GM12878 (cell line): ENCODE measurements around the gene SPATA46. TPM values are rescaled to one million over a fixed set of nuclear protein-coding genes. Genes with fewer than 3 reads are reported as not detected.

Experiments
- NFXL1 ChIP-seq: fragments of 450-650 bp; IDR thresholded peaks from 2 replicates; pipeline ENCODE4 v1.6.1; 2017; ENCODE audit warnings: antibody characterized with exemption, mild to moderate bottlenecking, borderline replicate concordance
- RUNX3 ChIP-seq: IDR thresholded peaks from 2 replicates; pipeline ENCODE4 v1.6.1; 2012; ENCODE audit warnings: low read length, inconsistent platforms
- STAT1 ChIP-seq: fragments of 450-650 bp; conservative IDR thresholded peaks from 2 replicates; pipeline ENCODE4 v1.6.1; 2014; ENCODE audit warnings: antibody characterized with exemption, mild to moderate bottlenecking
- YY1 ChIP-seq: IDR thresholded peaks from 2 replicates; pipeline ENCODE4 v1.6.1; 2011; ENCODE audit warnings: low read depth, mild to moderate bottlenecking, low read length
- polyA plus RNA-seq, 11 experiments: library from polyadenylated mRNA; depleted of rRNA in 4 of 11; unstranded in 6 of 11; stranded (reverse) in 5 of 11; fragments of >200 nt; fragmentation: Nextera tagmentation in 4 of 11; fragmentation: Illumina TruSeq in 1 of 11; extraction: Ambion mirVana in 4 of 11; extraction: Trizol in 1 of 11; gene quantifications; 1 replicate in 1 of 11; 2 replicates in 10 of 11; pipeline versions ENCODE4 v1.2.1 to v1.2.3, GENCODE V29; 2011 to 2016; ENCODE audit warnings: inconsistent platforms in 2 of 11, missing spikeins in 2 of 11, low read depth in 1 of 11
- total RNA-seq, 4 experiments: library from RNA; depleted of rRNA in 3 of 4; stranded (reverse); fragments of >200 nt in 3 of 4; fragmentation: Illumina TruSeq in 1 of 4; extraction: Trizol in 1 of 4; gene quantifications; 2 replicates each; pipeline versions ENCODE4 v1.2.1 to v1.2.3, GENCODE V29; 2013 to 2021
- TF ChIP-seq, protein P1 (sequence below): fragments of 450-650 bp; IDR thresholded peaks from 2 replicates; pipeline ENCODE4 v1.6.1; 2018; ENCODE audit warnings: borderline replicate concordance, mild to moderate bottlenecking; ENCODE audit not compliant: partially characterized antibody
- TF ChIP-seq, protein P2 (sequence below): fragments of 450-650 bp; formaldehyde crosslinking; IDR thresholded peaks from 2 replicates; pipeline ENCODE4 v1.4.0; 2020; ENCODE audit warnings: mild to moderate bottlenecking, moderate library complexity

SPATA46 gene
- total and polyA plus RNA-seq, 10 of the 15 experiments (the other 5 are each of a cell fraction or from before 2014, with no cell fraction given), result not detected

DNA sequence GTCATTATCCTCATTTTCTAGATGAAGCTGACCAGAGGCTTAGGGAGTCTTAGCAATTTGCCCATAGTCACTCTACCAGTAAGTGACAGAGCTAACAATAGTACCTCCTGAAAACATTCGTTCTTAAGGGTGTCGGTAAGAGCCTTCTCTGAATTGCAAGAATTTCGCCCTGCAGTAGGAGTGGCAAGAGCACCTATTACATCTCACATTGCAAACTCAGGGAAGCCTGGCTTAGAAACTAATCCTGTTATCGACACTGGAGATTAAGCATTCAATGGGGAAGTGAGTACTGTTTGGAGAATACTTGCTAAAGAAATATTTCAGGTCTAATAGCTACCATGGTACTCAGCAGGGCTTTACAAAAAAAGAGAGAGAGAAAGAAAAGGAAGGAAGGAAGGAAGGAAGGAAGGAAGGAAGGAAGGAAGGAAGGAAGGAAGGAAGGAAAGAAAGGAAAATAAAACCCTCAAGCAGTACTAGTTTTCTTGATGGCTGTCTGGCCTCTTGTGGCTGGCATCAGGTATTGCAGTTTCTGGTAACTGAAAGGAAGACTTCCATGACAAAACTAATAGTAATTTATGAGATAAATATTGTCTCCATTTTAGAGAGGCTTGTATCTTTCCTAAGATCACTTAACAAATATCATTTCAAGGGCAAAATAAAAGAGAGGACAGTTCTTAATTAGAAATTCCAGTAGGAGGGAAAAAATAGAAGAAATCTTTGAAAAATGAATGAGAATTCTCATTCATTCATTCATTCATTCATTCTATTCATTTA, 15.3 kb upstream of the SPATA46 start (continued):
- TF ChIP-seq YY1, result 0 out of 2 replicates have a peak, but pooled peaks have one; percentile 30
- TF ChIP-seq, protein P1, sequence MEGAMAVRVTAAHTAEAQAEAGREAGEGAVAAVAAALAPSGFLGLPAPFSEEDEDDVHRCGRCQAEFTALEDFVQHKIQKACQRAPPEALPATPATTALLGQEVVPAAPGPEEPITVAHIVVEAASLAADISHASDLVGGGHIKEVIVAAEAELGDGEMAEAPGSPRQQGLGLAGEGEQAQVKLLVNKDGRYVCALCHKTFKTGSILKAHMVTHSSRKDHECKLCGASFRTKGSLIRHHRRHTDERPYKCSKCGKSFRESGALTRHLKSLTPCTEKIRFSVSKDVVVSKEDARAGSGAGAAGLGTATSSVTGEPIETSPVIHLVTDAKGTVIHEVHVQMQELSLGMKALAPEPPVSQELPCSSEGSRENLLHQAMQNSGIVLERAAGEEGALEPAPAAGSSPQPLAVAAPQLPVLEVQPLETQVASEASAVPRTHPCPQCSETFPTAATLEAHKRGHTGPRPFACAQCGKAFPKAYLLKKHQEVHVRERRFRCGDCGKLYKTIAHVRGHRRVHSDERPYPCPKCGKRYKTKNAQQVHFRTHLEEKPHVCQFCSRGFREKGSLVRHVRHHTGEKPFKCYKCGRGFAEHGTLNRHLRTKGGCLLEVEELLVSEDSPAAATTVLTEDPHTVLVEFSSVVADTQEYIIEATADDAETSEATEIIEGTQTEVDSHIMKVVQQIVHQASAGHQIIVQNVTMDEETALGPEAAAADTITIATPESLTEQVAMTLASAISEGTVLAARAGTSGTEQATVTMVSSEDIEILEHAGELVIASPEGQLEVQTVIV, result no peak
- TF ChIP-seq NFXL1, result no peak
- TF ChIP-seq RUNX3, result no peak
- no peak for TF ChIP-seq STAT1
- TF ChIP-seq, protein P2, sequence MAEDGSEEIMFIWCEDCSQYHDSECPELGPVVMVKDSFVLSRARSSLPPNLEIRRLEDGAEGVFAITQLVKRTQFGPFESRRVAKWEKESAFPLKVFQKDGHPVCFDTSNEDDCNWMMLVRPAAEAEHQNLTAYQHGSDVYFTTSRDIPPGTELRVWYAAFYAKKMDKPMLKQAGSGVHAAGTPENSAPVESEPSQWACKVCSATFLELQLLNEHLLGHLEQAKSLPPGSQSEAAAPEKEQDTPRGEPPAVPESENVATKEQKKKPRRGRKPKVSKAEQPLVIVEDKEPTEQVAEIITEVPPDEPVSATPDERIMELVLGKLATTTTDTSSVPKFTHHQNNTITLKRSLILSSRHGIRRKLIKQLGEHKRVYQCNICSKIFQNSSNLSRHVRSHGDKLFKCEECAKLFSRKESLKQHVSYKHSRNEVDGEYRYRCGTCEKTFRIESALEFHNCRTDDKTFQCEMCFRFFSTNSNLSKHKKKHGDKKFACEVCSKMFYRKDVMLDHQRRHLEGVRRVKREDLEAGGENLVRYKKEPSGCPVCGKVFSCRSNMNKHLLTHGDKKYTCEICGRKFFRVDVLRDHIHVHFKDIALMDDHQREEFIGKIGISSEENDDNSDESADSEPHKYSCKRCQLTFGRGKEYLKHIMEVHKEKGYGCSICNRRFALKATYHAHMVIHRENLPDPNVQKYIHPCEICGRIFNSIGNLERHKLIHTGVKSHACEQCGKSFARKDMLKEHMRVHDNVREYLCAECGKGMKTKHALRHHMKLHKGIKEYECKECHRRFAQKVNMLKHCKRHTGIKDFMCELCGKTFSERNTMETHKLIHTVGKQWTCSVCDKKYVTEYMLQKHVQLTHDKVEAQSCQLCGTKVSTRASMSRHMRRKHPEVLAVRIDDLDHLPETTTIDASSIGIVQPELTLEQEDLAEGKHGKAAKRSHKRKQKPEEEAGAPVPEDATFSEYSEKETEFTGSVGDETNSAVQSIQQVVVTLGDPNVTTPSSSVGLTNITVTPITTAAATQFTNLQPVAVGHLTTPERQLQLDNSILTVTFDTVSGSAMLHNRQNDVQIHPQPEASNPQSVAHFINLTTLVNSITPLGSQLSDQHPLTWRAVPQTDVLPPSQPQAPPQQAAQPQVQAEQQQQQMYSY (CRISPR knock-in tag), result no peak
